NOMO-1 treated with dmso at 0.1 percent for 144 hours (cell line): ENCODE measurements around the gene DCUN1D4.

ENCODE experiments used
- DNase-seq: peaks from one replicate; lab custom pipeline; 2025; ENCODE audit not compliant: unreplicated experiment; lab: John Stamatoyannopoulos, UW

Gene DCUN1D4

GRCh38 chr4:51853027-51853682 is 10.2 kb downstream of the DCUN1D4 start:
- no peak for DNase-seq

- DNase-seq: no peak
Observed at GRCh38 chr4:51855270-51855669, 12.3 kb downstream of the DCUN1D4 start.

- DNase-seq: no peak
Observed at GRCh38 chr4:51855751-51856150, 12.8 kb downstream of the DCUN1D4 start.

GRCh38 chr4:51858605-51859202 is 15.8 kb downstream of the DCUN1D4 start:
- no peak for DNase-seq

GRCh38 chr4:51859476-51860031 is 16.6 kb downstream of the DCUN1D4 start:
- DNase-seq: no peak

GRCh38 chr4:51862199-51862598 is 19.2 kb downstream of the DCUN1D4 start:
- no peak for DNase-seq

GRCh38 chr4:51862781-51863180 is 19.8 kb downstream of the DCUN1D4 start:
- no peak for DNase-seq

GRCh38 chr4:51865717-51866116 is 22.8 kb downstream of the DCUN1D4 start:
- DNase-seq: no peak

- DNase-seq: no peak
Observed at GRCh38 chr4:51866835-51867234, 23.9 kb downstream of the DCUN1D4 start.

- DNase-seq: no peak
Observed at GRCh38 chr4:51867689-51868448, 24.9 kb downstream of the DCUN1D4 start.

GRCh38 chr4:51868449-51868847 is 25.5 kb downstream of the DCUN1D4 start:
- no peak for DNase-seq

- DNase-seq: no peak
Observed at GRCh38 chr4:51870441-51871188, 27.7 kb downstream of the DCUN1D4 start.

- no peak for DNase-seq
Observed at GRCh38 chr4:51872283-51872997, 29.5 kb downstream of the DCUN1D4 start.

GRCh38 chr4:51874551-51874950 is 31.6 kb downstream of the DCUN1D4 start:
- DNase-seq: no peak

GRCh38 chr4:51878431-51878830 is 35.5 kb downstream of the DCUN1D4 start:
- DNase-seq: no peak

- DNase-seq: no peak
Observed at GRCh38 chr4:51880016-51880915, 37.3 kb downstream of the DCUN1D4 start.

- DNase-seq: no peak
Observed at GRCh38 chr4:51884055-51884454, 41.1 kb downstream of the DCUN1D4 start.

GRCh38 chr4:51884606-51885005 is 41.7 kb downstream of the DCUN1D4 start:
- DNase-seq: no peak

GRCh38 chr4:51885363-51885762 is 42.4 kb downstream of the DCUN1D4 start:
- no peak for DNase-seq

- DNase-seq: no peak
Observed at GRCh38 chr4:51890760-51891159, 47.8 kb downstream of the DCUN1D4 start.
